Duodenal mucosa (tissue), 2 donors: ENCODE data around the gene TAF1D.

Experiments used
- H3K27ac ChIP-seq: one replicate; pipeline ENCODE4 v1.7.0; 2013; ENCODE audit warnings: low read depth, low read length
- H3K27me3 ChIP-seq, 2 donors: one replicate each; pipeline ENCODE4 v1.7.0; 2013; ENCODE audit warnings: low read length in 2 of 2, control low read depth in 1 of 2; ENCODE audit not compliant: insufficient read depth in 2 of 2, control insufficient read depth in 1 of 2
- H3K36me3 ChIP-seq, 2 donors: one replicate each; pipeline ENCODE4 v1.7.0; 2013; ENCODE audit warnings: low read length in 2 of 2, control low read depth in 1 of 2; ENCODE audit not compliant: insufficient read depth in 2 of 2, control insufficient read depth in 1 of 2
- H3K4me1 ChIP-seq, 2 donors: one replicate each; pipeline ENCODE4 v1.7.0; 2013; ENCODE audit warnings: low read length in 2 of 2, control low read depth in 1 of 2; ENCODE audit not compliant: insufficient read depth in 2 of 2, control insufficient read depth in 1 of 2
- H3K4me3 ChIP-seq, 2 donors: one replicate each; pipeline ENCODE4 v1.7.0; 2013; ENCODE audit warnings: low read length in 2 of 2, low read depth in 1 of 2
- H3K9ac ChIP-seq, 2 donors: one replicate each; pipeline ENCODE4 v1.7.0; 2013; ENCODE audit warnings: low read length in 2 of 2, low read depth in 1 of 2
- H3K9me3 ChIP-seq, 2 donors: one replicate each; pipeline ENCODE4 v1.7.0; 2013; ENCODE audit warnings: low read length in 2 of 2, control low read depth in 1 of 2; ENCODE audit not compliant: control insufficient read depth in 1 of 2

The TAF1D gene

DNA sequence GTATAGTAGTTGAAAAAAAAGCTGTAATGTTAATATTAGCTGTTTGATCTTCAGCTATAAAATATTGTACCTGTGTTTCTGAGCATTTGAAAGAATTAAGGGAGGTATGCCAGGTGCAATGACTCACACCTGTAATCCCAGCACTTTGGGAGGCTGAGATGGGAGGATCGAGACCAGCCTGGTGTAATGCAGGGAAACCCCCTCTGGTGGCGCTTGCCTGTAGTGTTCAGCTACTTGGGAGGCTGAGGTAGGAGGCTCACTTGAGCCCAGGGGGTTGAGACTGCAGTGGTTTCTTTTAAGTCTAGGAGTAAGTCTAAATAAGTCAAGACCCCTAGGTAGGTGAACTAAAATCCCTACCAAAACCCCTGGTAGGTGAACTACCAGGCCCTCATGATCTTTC is 37.1 kb downstream of the TAF1D start:
- Histone ChIP-seq H3K9ac (no peak overlapping the region), H3K36me3 (peaks cover 3 to 66% of the 10 kb centered on the region in 2 donors), H3K4me3 (no peak overlapping the region), H3K27me3 (no peaks in the 10 kb centered on the region), H3K27ac (no peak overlapping the region), H3K4me1 (no peaks in the 10 kb centered on the region), H3K9me3 (no peaks in the 10 kb centered on the region)

GRCh38 chr11:93700830-93701229 is 40.5 kb downstream of the TAF1D start:
- H3K27me3 ChIP-seq = no peaks in the 10 kb centered on the region
- H3K36me3 ChIP-seq = peaks cover 34 to 71% of the 10 kb centered on the region in 2 donors
- no peaks in the 10 kb centered on the region for H3K9me3 ChIP-seq
- no peak overlapping the region for H3K9ac ChIP-seq
- H3K4me1 ChIP-seq = no peaks in the 10 kb centered on the region
- H3K4me3 ChIP-seq = no peak overlapping the region
- H3K27ac ChIP-seq = no peak overlapping the region

GRCh38 chr11:93697611-93698010 is 43.7 kb downstream of the TAF1D start:
- Histone ChIP-seq H3K4me3 (no peak overlapping the region), H3K36me3 (peaks cover 34 to 70% of the 10 kb centered on the region in 2 donors), H3K4me1 (no peaks in the 10 kb centered on the region)

DNA sequence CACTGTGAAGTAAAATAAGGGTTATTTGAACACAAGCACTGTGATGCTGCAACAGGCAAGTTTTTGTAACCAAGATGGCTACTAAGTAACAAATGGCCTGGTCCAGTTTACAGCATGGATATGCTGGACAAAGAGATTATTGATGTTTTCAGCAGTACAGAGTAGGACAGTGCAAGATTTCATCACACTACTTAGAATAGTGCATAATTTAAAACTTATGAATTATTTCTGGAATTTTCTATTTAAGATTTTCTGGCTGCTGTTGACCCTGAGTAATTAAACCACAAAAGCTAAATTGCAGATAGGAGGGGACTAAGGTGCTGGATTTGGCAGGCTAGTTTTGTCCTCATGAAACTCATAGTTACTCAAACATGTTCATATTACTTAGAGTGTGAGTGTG is 46.7 kb downstream of the TAF1D start:
- no peak overlapping the region for H3K4me3 ChIP-seq
- H3K4me1 ChIP-seq = no peaks in the 10 kb centered on the region
- H3K9me3 ChIP-seq = no peaks in the 10 kb centered on the region
- H3K9ac ChIP-seq = no peak overlapping the region
- peaks cover 39 to 55% of the 10 kb centered on the region in 2 donors for H3K36me3 ChIP-seq
- no peak overlapping the region for H3K27ac ChIP-seq
- H3K27me3 ChIP-seq = no peaks in the 10 kb centered on the region

More at GRCh38 chr11:93697611-93698010, 43.7 kb downstream of the TAF1D start:
- Histone ChIP-seq H3K9me3 (no peaks in the 10 kb centered on the region), H3K27me3 (no peaks in the 10 kb centered on the region), H3K27ac (no peak overlapping the region), H3K9ac (no peak overlapping the region)

DNA sequence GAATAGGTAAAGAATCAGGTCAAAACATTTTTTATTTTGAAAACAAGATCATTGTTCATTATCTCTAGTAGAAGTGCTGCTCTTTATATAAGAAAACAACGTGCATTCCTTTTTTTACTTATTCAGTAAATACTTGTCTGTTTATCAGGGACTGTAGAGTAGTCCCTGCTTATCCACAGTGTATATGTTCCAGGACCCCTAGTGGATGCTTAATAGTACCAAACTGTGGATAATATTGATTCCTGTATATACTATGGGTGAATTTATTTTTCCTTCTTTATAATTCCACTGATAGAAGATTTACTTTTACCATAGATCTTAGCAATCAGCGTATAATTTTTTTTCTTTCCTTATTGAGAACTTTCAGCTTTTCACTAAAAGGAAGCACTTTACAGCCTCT is 47.2 kb downstream of the TAF1D start:
- Histone ChIP-seq H3K27ac (no peak overlapping the region), H3K36me3 (peaks cover 38 to 55% of the 10 kb centered on the region in 2 donors), H3K4me1 (no peaks in the 10 kb centered on the region), H3K9ac (no peak overlapping the region), H3K4me3 (no peak overlapping the region), H3K9me3 (no peaks in the 10 kb centered on the region), H3K27me3 (no peaks in the 10 kb centered on the region)

DNA sequence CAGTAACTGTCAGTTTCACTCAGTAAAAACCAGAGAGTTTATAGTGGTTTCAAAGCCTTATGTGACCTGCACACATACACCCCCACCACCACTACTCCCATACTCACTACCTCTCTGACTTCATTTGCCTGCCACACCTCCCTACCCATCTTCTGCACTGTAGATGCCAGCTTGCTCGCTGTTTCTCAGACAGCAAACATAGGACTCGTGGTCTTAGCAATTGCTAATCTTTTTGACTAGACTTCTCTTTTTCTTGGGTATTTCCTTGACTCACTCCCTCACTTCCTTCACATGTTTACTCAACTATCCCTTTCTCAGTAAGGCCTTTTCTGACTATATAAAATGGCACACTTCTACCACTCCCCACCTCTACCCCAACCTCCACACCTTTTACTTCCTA is 52.1 kb downstream of the TAF1D start:
- no peaks in the 10 kb centered on the region for H3K9me3 ChIP-seq
- no peak overlapping the region for H3K27ac ChIP-seq
- H3K36me3 ChIP-seq = peaks cover 20 to 35% of the 10 kb centered on the region in 2 donors
- H3K27me3 ChIP-seq = no peaks in the 10 kb centered on the region
- no peaks in the 10 kb centered on the region for H3K4me1 ChIP-seq
- H3K4me3 ChIP-seq = no peak overlapping the region
- no peak overlapping the region for H3K9ac ChIP-seq

DNA sequence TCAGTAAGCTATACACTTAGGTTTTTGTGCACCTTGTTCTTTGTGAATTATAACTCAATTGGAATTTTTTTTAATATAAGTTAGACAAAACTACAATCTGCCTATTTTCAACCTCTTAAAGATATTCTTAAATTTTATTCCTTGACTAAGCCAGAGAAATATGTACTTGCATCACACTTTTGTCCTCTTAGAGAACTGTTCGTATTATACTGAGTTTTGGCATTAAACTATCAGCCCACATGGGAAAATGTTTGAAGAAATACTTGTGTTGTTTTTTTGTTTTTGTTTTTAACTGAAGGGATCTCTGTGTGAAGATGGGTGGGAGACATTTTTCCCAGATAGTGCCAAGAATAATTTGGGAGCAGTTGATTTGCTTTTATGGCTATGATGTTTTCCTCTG is 54.5 kb downstream of the TAF1D start:
- Histone ChIP-seq H3K36me3 (peaks cover 24 to 53% of the 10 kb centered on the region in 2 donors), H3K27ac (no peak overlapping the region)

GRCh38 chr11:93686226-93686625 is 55.1 kb downstream of the TAF1D start:
- no peak overlapping the region for H3K4me3 ChIP-seq
- H3K4me1 ChIP-seq = no peaks in the 10 kb centered on the region
- no peaks in the 10 kb centered on the region for H3K27me3 ChIP-seq
- peaks cover 24 to 53% of the 10 kb centered on the region in 2 donors for H3K36me3 ChIP-seq
- H3K9ac ChIP-seq = no peak overlapping the region
- no peak overlapping the region for H3K27ac ChIP-seq
- no peaks in the 10 kb centered on the region for H3K9me3 ChIP-seq

More for the DNA sequence above, 54.5 kb downstream of the TAF1D start:
- H3K27me3 ChIP-seq = no peaks in the 10 kb centered on the region
- no peaks in the 10 kb centered on the region for H3K4me1 ChIP-seq
- H3K4me3 ChIP-seq = no peak overlapping the region
- no peaks in the 10 kb centered on the region for H3K9me3 ChIP-seq
- H3K9ac ChIP-seq = no peak overlapping the region
